OCI-LY1 (cell line): Measurements from ENCODE around the gene CA9.

Experiments used
- H2AFZ ChIP-seq: fragments of 200-600 bp; sonication (generic), shearing (Covaris generic); 2 replicates; pipeline ENCODE4 v1.6.0; 2014; ENCODE audit warnings: antibody characterized with exemption, mild to moderate bottlenecking, low read length
- H3F3A ChIP-seq: fragments of 200-600 bp; sonication (generic), shearing (Covaris generic); 2 replicates; pipeline ENCODE4 v1.6.0; 2014; ENCODE audit warnings: mild to moderate bottlenecking, antibody characterized with exemption, low read length, moderate library complexity; ENCODE audit not compliant: insufficient read depth
- H3K27ac ChIP-seq: fragments of 200-600 bp; sonication (generic); 2 replicates; pipeline ENCODE4 v1.5.1; 2014; ENCODE audit warnings: low read length, mixed run types, mild to moderate bottlenecking, low read depth; ENCODE audit not compliant: poor library complexity, severe bottlenecking
- H3K27me3 ChIP-seq: fragments of 200-600 bp; sonication (generic); 2 replicates; pipeline ENCODE4 v1.6.0; 2014; ENCODE audit warnings: antibody characterized with exemption, mild to moderate bottlenecking, low read length, moderate library complexity; ENCODE audit not compliant: insufficient read depth
- H3K36me3 ChIP-seq: fragments of 200-600 bp; sonication (generic); 2 replicates; pipeline ENCODE4 v1.6.1; 2014; ENCODE audit warnings: mild to moderate bottlenecking, antibody characterized with exemption, low read length, moderate library complexity, mixed read lengths; ENCODE audit not compliant: insufficient read depth
- H3K4me1 ChIP-seq: fragments of 200-600 bp; sonication (generic); 2 replicates; pipeline ENCODE4 v1.5.1; 2014; ENCODE audit warnings: mild to moderate bottlenecking, low read length, moderate library complexity; ENCODE audit not compliant: insufficient read depth, severe bottlenecking
- H3K4me2 ChIP-seq: fragments of 200-600 bp; sonication (generic), shearing (Covaris generic); 2 replicates; pipeline ENCODE4 v1.6.1; 2014; ENCODE audit warnings: low read length
- H3K4me3 ChIP-seq: fragments of 200-600 bp; sonication (generic); 2 replicates; pipeline ENCODE4 v1.5.1; 2014; ENCODE audit warnings: low read length, low read depth, mild to moderate bottlenecking, mixed read lengths; ENCODE audit not compliant: poor library complexity, severe bottlenecking
- H3K79me2 ChIP-seq: fragments of 200-600 bp; shearing (Covaris generic); 2 replicates; pipeline ENCODE4 v1.6.1; 2016; ENCODE audit warnings: mixed run types, low read length, mixed read lengths; ENCODE audit not compliant: insufficient read depth
- H3K9ac ChIP-seq: fragments of 200-600 bp; sonication (generic), shearing (Covaris generic); 2 replicates; pipeline ENCODE4 v1.6.1; 2014; ENCODE audit warnings: mild to moderate bottlenecking, low read length, mixed read lengths
- H3K9me2 ChIP-seq: fragments of 200-600 bp; sonication (generic), shearing (Covaris generic); 2 replicates; pipeline ENCODE4 v1.6.1; 2014; ENCODE audit warnings: low read depth, mild to moderate bottlenecking, low read length, mixed read lengths
- H3K9me3 ChIP-seq: fragments of 200-600 bp; shearing (Covaris generic); 2 replicates; pipeline ENCODE4 v1.6.1; 2014; ENCODE audit warnings: low read length, mixed read lengths
- H4K20me1 ChIP-seq: fragments of 200-600 bp; sonication (generic), shearing (Covaris generic); 2 replicates; pipeline ENCODE4 v1.6.0; 2016; ENCODE audit warnings: mild to moderate bottlenecking, low read length; ENCODE audit not compliant: insufficient read depth
- CTCF ChIP-seq: fragments of 200-600 bp; sonication (generic), shearing (Covaris generic); IDR thresholded peaks from 2 replicates; pipeline ENCODE4 v1.5.1; 2017; ENCODE audit warnings: mild to moderate bottlenecking, antibody characterized with exemption, low read length, moderate library complexity, mixed read lengths
- EZH2 ChIP-seq: fragments of 200-600 bp; sonication (generic), shearing (Covaris generic); IDR thresholded peaks from 2 replicates; pipeline ENCODE4 v1.8.0; 2017; ENCODE audit warnings: borderline replicate concordance, mixed run types, mild to moderate bottlenecking, antibody characterized with exemption, low read length, moderate library complexity, mixed read lengths

The CA9 gene

GRCh38 chr9:35729700-35730485 lies 56.2 kb downstream of the CA9 start:
- no peaks in the 10 kb centered on the region for H3K9me2 ChIP-seq
- no peak overlapping the region for H2AFZ ChIP-seq
- H3K4me2 ChIP-seq: peak overlapping the region; percentile 94
- no peaks in the 10 kb centered on the region for H3K9me3 ChIP-seq
- no peak overlapping the region for H3K27ac ChIP-seq
- peaks cover 56% of the 10 kb centered on the region for H3K4me1 ChIP-seq
- peak overlapping the region; percentile 0; the same call in 1 of the 2 replicates for H3K9ac ChIP-seq
- H3K27me3 ChIP-seq: no peaks in the 10 kb centered on the region
- peaks cover 9% of the 10 kb centered on the region for H3K36me3 ChIP-seq
- H3K79me2 ChIP-seq: peaks cover 28% of the 10 kb centered on the region
- H3F3A ChIP-seq: no peaks in the 10 kb centered on the region
- H3K4me3 ChIP-seq: peak overlapping the region; percentile 96
- no peaks in the 10 kb centered on the region for H4K20me1 ChIP-seq
- TF ChIP-seq CTCF (peak; percentile 64), EZH2 (no peak)

- TF ChIP-seq EZH2 (no peak), CTCF (no peak)
- H3K79me2 ChIP-seq: peaks cover 28% of the 10 kb centered on the region
- no peak overlapping the region for H2AFZ ChIP-seq
- H3K9me2 ChIP-seq: no peaks in the 10 kb centered on the region
- peak overlapping the region; percentile 95; the same call in 1 of the 2 replicates for H3K9ac ChIP-seq
- no peaks in the 10 kb centered on the region for H4K20me1 ChIP-seq
- H3F3A ChIP-seq: no peaks in the 10 kb centered on the region
- no peaks in the 10 kb centered on the region for H3K27me3 ChIP-seq
- H3K4me2 ChIP-seq: peak overlapping the region; percentile 94
- H3K27ac ChIP-seq: no peak overlapping the region
- peaks cover 9% of the 10 kb centered on the region; the same call in 1 of the 2 replicates for H3K36me3 ChIP-seq
- H3K4me1 ChIP-seq: peaks cover 56% of the 10 kb centered on the region
- peak overlapping the region; percentile 96 for H3K4me3 ChIP-seq
- H3K9me3 ChIP-seq: no peaks in the 10 kb centered on the region
These were observed 56.7 kb downstream of the CA9 start for GRCh38 chr9:35730486-35730854.
